HCT116 (cell line): Measurements from ENCODE around the gene NID2.

Experiments used
- CEBPB ChIP-seq: IDR thresholded peaks from 2 replicates; pipeline ENCODE4 v1.6.1; 2012; ENCODE audit warnings: low read depth
- CTCF ChIP-seq, 3 experiments: fragments of 200-600 bp in 1 of 3; sonication (generic) in 1 of 3; IDR thresholded peaks in 2 of 3; conservative IDR thresholded peaks in 1 of 3; 2 replicates each; pipeline ENCODE4 v1.5.1; 2012 to 2017; ENCODE audit warnings: low read depth in 2 of 3, low read length in 2 of 3, antibody characterized with exemption in 1 of 3, borderline replicate concordance in 1 of 3, control low read depth in 1 of 3, mild to moderate bottlenecking in 1 of 3, mixed read lengths in 1 of 3, mixed run types in 1 of 3, moderate library complexity in 1 of 3; ENCODE audit not compliant: insufficient read depth in 1 of 3
- EGR1 ChIP-seq: IDR thresholded peaks from 2 replicates; pipeline ENCODE4 v1.6.1; 2012; ENCODE audit warnings: low read depth
- EZH2 ChIP-seq: fragments of 200-600 bp; sonication (generic); IDR thresholded peaks from 2 replicates; pipeline ENCODE4 v1.6.1; 2017; ENCODE audit warnings: antibody characterized with exemption, mixed run types
- EZH2phosphoT487 ChIP-seq: fragments of 200-600 bp; IDR thresholded peaks from 2 replicates; pipeline ENCODE4 v1.6.1; 2018; ENCODE audit warnings: antibody characterized with exemption, borderline replicate concordance
- JUND ChIP-seq: IDR thresholded peaks from 2 replicates; pipeline ENCODE4 v1.6.1; 2012
- MAX ChIP-seq: IDR thresholded peaks from 2 replicates; pipeline ENCODE4 v1.6.1; 2012
- POLR2A ChIP-seq: IDR thresholded peaks from 2 replicates; pipeline ENCODE4 v1.7.0; 2011; ENCODE audit warnings: borderline replicate concordance; ENCODE audit not compliant: insufficient read depth, insufficient read length; ENCODE audit errors: extremely low read depth
- POLR2AphosphoS5 ChIP-seq: IDR thresholded peaks from 2 replicates; pipeline ENCODE4 v1.6.1; 2011; ENCODE audit warnings: mild to moderate bottlenecking, low read depth, low read length, moderate library complexity
- RAD21 ChIP-seq: IDR thresholded peaks from 2 replicates; pipeline ENCODE4 v1.6.1; 2012; ENCODE audit warnings: low read depth, mild to moderate bottlenecking
- REST ChIP-seq: IDR thresholded peaks from 2 replicates; pipeline ENCODE4 v1.6.1; 2012; ENCODE audit warnings: low read depth
- ZFX ChIP-seq: fragments of 450-650 bp; IDR thresholded peaks from 2 replicates; pipeline ENCODE4 v1.6.1; 2017
- ZNF274 ChIP-seq: fragments of 200-500 bp; sonication (Bioruptor generic); IDR thresholded peaks from 2 replicates; pipeline ENCODE4 v1.6.1; 2014; ENCODE audit warnings: mild to moderate bottlenecking, low read depth, low read length, inconsistent platforms

GRCh38 chr14:52021957-52022600, 46.8 kb downstream of the NID2 start:
- TF ChIP-seq REST (no peak), EZH2phosphoT487 (no peak), ZFX (no peak), CTCF (IDR thresholded peaks at IDR 0.05 in 2 of 3, conservative IDR thresholded peaks at IDR 0.05 in 1 of 3; ENCODE audit: borderline replicate concordance in 1 of 3, insufficient read depth in 1 of 3, low read depth in 2 of 3, low read length in 2 of 3) (no peak), JUND (no peak), MAX (no peak), EZH2 (no peak), CEBPB (no peak), POLR2AphosphoS5 (no peak), RAD21 (no peak), ZNF274 (no peak), EGR1 (no peak), POLR2A (no peak)
